Activated CD4-positive, alpha-beta T cell treated with anti-CD3 and anti-CD28 coated beads, Interleukin-2, Interleukin-4, amounts not matched to agents 100 ng/mL and 50 ng/mL, durations not matched to agents 16 hours and 8 hours (primary cell): ENCODE measurements around the gene NEU4.

ENCODE experiments used
- DNase-seq: peaks from one replicate; pipeline ENCODE4 v3.0.0-alpha.2; 2020; ENCODE audit warnings: low spot score

The NEU4 gene

GRCh38 chr2:241852981-241853631 is 44.1 kb downstream of the NEU4 start:
- DNase-seq: no peak

GRCh38 chr2:241853651-241854341 is 44.8 kb downstream of the NEU4 start:
- no peak for DNase-seq

- DNase-seq: no peak
These were observed 45.6 kb downstream of the NEU4 start for GRCh38 chr2:241854342-241855244.

- DNase-seq: no peak
These were observed 46.4 kb downstream of the NEU4 start for GRCh38 chr2:241855245-241855887.

- DNase-seq: no peak
These were observed 47.0 kb downstream of the NEU4 start for GRCh38 chr2:241855888-241856422.

GRCh38 chr2:241857041-241857541 is 48.1 kb downstream of the NEU4 start:
- no peak for DNase-seq

GRCh38 chr2:241857572-241858121 is 48.7 kb downstream of the NEU4 start:
- DNase-seq: no peak

- DNase-seq: peak; percentile 82
These were observed 49.4 kb downstream of the NEU4 start, which contains the start of gene PDCD1 for GRCh38 chr2:241858206-241859016. Gene PDCD1 (minus strand): TSS chr2:241858894. CDS start chr2:241858838, 56 bp downstream.

GRCh38 chr2:241859017-241859435 is 50.0 kb downstream of the NEU4 start:
- no peak for DNase-seq

GRCh38 chr2:241859436-241860183 is 50.6 kb downstream of the NEU4 start:
- DNase-seq: peak; percentile 59

GRCh38 chr2:241860184-241861078 is 51.4 kb downstream of the NEU4 start:
- DNase-seq: no peak

GRCh38 chr2:241861264-241861663 is 52.3 kb downstream of the NEU4 start:
- no peak for DNase-seq

- DNase-seq: no peak
These were observed 53.1 kb downstream of the NEU4 start for GRCh38 chr2:241862093-241862492.

GRCh38 chr2:241862775-241863535 is 54.0 kb downstream of the NEU4 start:
- DNase-seq: no peak

GRCh38 chr2:241863536-241863954 is 54.6 kb downstream of the NEU4 start:
- peak; percentile 67 for DNase-seq

- no peak for DNase-seq
These were observed 55.3 kb downstream of the NEU4 start for GRCh38 chr2:241864168-241864849.

GRCh38 chr2:241864850-241865213 is 55.8 kb downstream of the NEU4 start:
- DNase-seq: no peak
